Endothelial cell (in vitro differentiated cells): ENCODE measurements around the gene LDAF1. TPM values are rescaled to one million over a fixed set of nuclear protein-coding genes. Genes with fewer than 3 reads are reported as not detected.
"Not testable (repeated sequence)": the region's sequence is repeated elsewhere in the genome, so short reads cannot be mapped to it uniquely, and the experiment has no call there.

Source experiments
- DNase-seq: peaks from one replicate; pipeline ENCODE4 v3.0.0; 2021; ENCODE audit warnings: low spot score
- H3K27ac Mint-ChIP-seq: one replicate; pipeline ENCODE4 v1.8.0; 2021; ENCODE audit warnings: mixed read lengths, inconsistent platforms; ENCODE audit not compliant: unreplicated experiment
- H3K27me3 Mint-ChIP-seq: one replicate; pipeline ENCODE4 v1.8.0; 2021; ENCODE audit warnings: mild to moderate bottlenecking, moderate library complexity, mixed read lengths, inconsistent platforms; ENCODE audit not compliant: unreplicated experiment
- H3K36me3 Mint-ChIP-seq: one replicate; pipeline ENCODE4 v1.8.0; 2021; ENCODE audit warnings: mild to moderate bottlenecking, low read depth, mixed read lengths, inconsistent platforms; ENCODE audit not compliant: unreplicated experiment
- H3K4me1 Mint-ChIP-seq: one replicate; pipeline ENCODE4 v1.8.0; 2021; ENCODE audit warnings: mild to moderate bottlenecking, mixed read lengths, inconsistent platforms; ENCODE audit not compliant: unreplicated experiment
- H3K4me3 Mint-ChIP-seq: one replicate; pipeline ENCODE4 v1.8.0; 2021; ENCODE audit warnings: mild to moderate bottlenecking, mixed read lengths, inconsistent platforms; ENCODE audit not compliant: unreplicated experiment
- H3K9me3 Mint-ChIP-seq: one replicate; pipeline ENCODE4 v1.8.0; 2021; ENCODE audit warnings: mixed read lengths, inconsistent platforms; ENCODE audit not compliant: unreplicated experiment
- CTCF ChIP-seq: fragments of 200-600 bp; sonication (generic); IDR thresholded peaks from one replicate; pipeline ENCODE4 v1.5.0; 2021; ENCODE audit warnings: antibody characterized with exemption; ENCODE audit not compliant: unreplicated experiment
- long read RNA-seq: library from polyadenylated mRNA; unstranded; transcript quantifications from one replicate; pipeline ENCODE4 v2.0.0, GENCODE V29; 2020; ENCODE audit not compliant: unreplicated experiment
- total RNA-seq: library from RNA; stranded (reverse); fragmentation: NEBNext Ultra II Directional; extraction: Animal tissue kit (Norgen Biotek cat#: 25700); gene quantifications from one replicate; pipeline ENCODE4 v1.2.1, GENCODE V29; 2021; ENCODE audit not compliant: unreplicated experiment

LDAF1 gene
- total RNA-seq = 27.9 TPM
- long read RNA-seq, transcript TMEM159-201 (5 exons, 2,014 nt) = major isoform, 10 of 23 reads
- long read RNA-seq, partial matches to known transcripts = 0 of 23 reads
- long read RNA-seq, other reads (novel, unspliced or antisense) = 6 of 23 reads

- Mint-ChIP-seq H3K9me3 (no peaks in the 10 kb centered on the region), H3K27ac (no peak within 1 kb of the TSS), H3K27me3 (peaks cover 6% of the 10 kb centered on the region), H3K4me1 (no peaks in the 10 kb centered on the region), H3K36me3 (peaks cover 9% of the 10 kb centered on the region), H3K4me3 (peak within 1 kb of the TSS; percentile 96)
- no peak for TF ChIP-seq CTCF
- peak; percentile 81 for DNase-seq
Measured at GRCh38 chr16:21158208-21159110, at the start of gene LDAF1. LDAF1 (plus strand) TSS chr16:21158674; CDS start chr16:21161183, 2,509 bp downstream.

GRCh38 chr16:21115551-21115950 is 42.9 kb upstream of the LDAF1 start:
- not testable (repeated sequence) for H3K27me3 Mint-ChIP-seq, H3K36me3 Mint-ChIP-seq, H3K4me3 Mint-ChIP-seq, DNase-seq, H3K27ac Mint-ChIP-seq, H3K9me3 Mint-ChIP-seq
- H3K4me1 Mint-ChIP-seq = peaks cover 17% of the 10 kb centered on the region

DNA sequence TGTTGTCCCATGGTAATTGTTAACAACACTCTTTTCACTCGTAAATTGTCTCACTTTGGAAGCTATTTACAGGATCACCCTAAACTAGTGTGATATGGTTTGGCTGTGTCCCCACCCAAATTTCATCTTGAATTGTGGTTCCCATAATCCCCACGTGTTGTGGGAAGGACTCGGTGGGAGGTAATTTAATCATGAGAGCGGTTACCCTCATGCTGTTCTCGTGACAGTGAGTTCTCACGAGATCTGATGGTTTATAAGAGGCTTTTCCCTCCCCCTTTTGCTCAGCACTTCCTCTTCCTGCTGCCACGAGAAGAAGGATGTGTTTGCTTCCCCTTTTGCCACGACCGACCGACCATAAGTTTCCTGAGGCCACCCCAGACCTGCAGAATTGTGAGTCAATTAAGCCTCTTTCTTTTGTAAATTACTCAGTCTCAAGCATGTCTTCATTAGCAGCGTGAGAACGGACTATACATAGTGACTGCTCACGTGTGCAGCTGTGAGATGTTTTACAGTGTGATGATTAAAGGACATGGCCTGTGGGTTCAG is 42.3 kb upstream of the LDAF1 start:
- Mint-ChIP-seq H3K36me3 (peaks cover 3% of the 10 kb centered on the region), H3K4me1 (peaks cover 17% of the 10 kb centered on the region), H3K9me3 (no peaks in the 10 kb centered on the region), H3K4me3 (peak overlapping the region; percentile 63), H3K27ac (peak overlapping the region; percentile 59), H3K27me3 (peaks cover 3% of the 10 kb centered on the region)
- TF ChIP-seq CTCF = no peak
- no peak for DNase-seq

GRCh38 chr16:21117567-21117966 is 40.9 kb upstream of the LDAF1 start:
- no peak for TF ChIP-seq CTCF
- peaks cover 3% of the 10 kb centered on the region for H3K36me3 Mint-ChIP-seq
- H3K27me3 Mint-ChIP-seq = peaks cover 2% of the 10 kb centered on the region

DNA sequence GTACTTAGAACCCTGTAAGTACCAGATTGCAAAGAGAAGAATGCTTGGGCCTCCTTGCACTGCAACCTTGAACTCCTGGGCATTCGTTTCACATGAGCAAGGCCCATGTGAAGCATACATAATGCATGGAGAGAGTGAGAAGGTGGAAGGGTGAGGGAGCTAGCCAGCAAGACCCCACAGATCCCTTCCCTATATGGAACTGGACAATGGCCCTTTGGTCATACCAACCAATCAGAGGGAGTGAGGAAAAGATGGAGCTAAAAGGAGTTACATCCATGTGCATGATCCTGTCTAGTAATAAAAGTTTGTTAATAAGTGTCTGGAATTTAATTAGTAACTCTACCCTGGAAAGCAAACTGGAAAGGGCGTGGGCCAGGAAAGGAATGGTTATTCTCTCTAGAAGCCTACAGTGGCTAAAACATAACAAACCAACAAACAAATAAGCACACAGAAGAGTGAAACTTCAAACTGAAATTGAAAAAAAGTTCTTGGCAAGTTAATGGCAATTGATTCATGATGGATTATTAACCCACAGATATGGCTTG is 37.4 kb upstream of the LDAF1 start:
- peaks cover 3% of the 10 kb centered on the region for H3K36me3 Mint-ChIP-seq
- H3K4me1 Mint-ChIP-seq = peaks cover 17% of the 10 kb centered on the region
- H3K27ac Mint-ChIP-seq = no peak overlapping the region
- no peak for DNase-seq
- H3K4me3 Mint-ChIP-seq = no peak overlapping the region
- TF ChIP-seq CTCF = no peak
- peaks cover 2% of the 10 kb centered on the region for H3K27me3 Mint-ChIP-seq
- no peaks in the 10 kb centered on the region for H3K9me3 Mint-ChIP-seq

More at GRCh38 chr16:21117567-21117966, 40.9 kb upstream of the LDAF1 start:
- no peak overlapping the region for H3K4me3 Mint-ChIP-seq
- no peaks in the 10 kb centered on the region for H3K9me3 Mint-ChIP-seq
- DNase-seq = no peak
- H3K4me1 Mint-ChIP-seq = peaks cover 17% of the 10 kb centered on the region
- no peak overlapping the region for H3K27ac Mint-ChIP-seq
